PC-9 (cell line): Measurements from ENCODE around the gene PDPK1. TPM values are rescaled to one million over a fixed set of nuclear protein-coding genes. Genes with fewer than 3 reads are reported as not detected.

Source experiments
- BruUV-seq: library from RNA; stranded (reverse); fragments of 400-500 nt; replicated peaks from 2 replicates; lab custom pipeline; 2021; lab: Mats Ljungman, UMichigan
- CTCF ChIA-PET: fragments of 300-600 bp; sonication (Branson Sonifier 250); formaldehyde crosslinking; loops from one replicate; lab custom pipeline; 2022; ENCODE audit warnings: antibody characterized with exemption; lab: Charles Lee
- POLR2A ChIA-PET: fragments of 300-600 bp; sonication (Branson Sonifier 250); formaldehyde crosslinking; loops from one replicate; lab custom pipeline; 2022; ENCODE audit warnings: antibody characterized with exemption; ENCODE audit not compliant: unreplicated experiment; lab: Charles Lee
- DNase-seq, 2 experiments: peaks; one replicate each; pipeline versions ENCODE4 v3.0.0 to v3.0.0-alpha.2; 2015 to 2022; ENCODE audit warnings: mixed read lengths in 1 of 2
- H2AFZ ChIP-seq: fragments of 200-600 bp; sonication (generic); 2 replicates; pipeline ENCODE4 v1.8.1; 2017; ENCODE audit warnings: antibody characterized with exemption
- H3F3A ChIP-seq: fragments of 200-600 bp; sonication (generic); 2 replicates; pipeline ENCODE4 v1.8.1; 2017; ENCODE audit warnings: antibody characterized with exemption, mild to moderate bottlenecking, low read depth; ENCODE audit not compliant: insufficient read depth
- H3K27ac ChIP-seq: fragments of 200-600 bp; sonication (generic); 2 replicates; pipeline ENCODE4 v1.6.1; 2016; ENCODE audit warnings: mixed run types
- H3K27me3 ChIP-seq: fragments of 200-600 bp; sonication (generic); 2 replicates; pipeline ENCODE4 v1.6.1; 2016; ENCODE audit warnings: low read depth, mixed run types; ENCODE audit not compliant: insufficient read depth
- H3K36me3 ChIP-seq: fragments of 200-600 bp; sonication (generic); 2 replicates; pipeline ENCODE4 v1.6.1; 2016; ENCODE audit warnings: low read depth, mixed run types
- H3K4me1 ChIP-seq: fragments of 200-600 bp; sonication (generic); replicated peaks from 2 replicates; pipeline ENCODE4 v1.6.1; 2016; ENCODE audit warnings: mixed run types; ENCODE audit not compliant: insufficient read depth
- H3K4me2 ChIP-seq: fragments of 200-600 bp; sonication (generic); 2 replicates; pipeline ENCODE4 v1.6.1; 2017; ENCODE audit warnings: mixed run types
- H3K4me3 ChIP-seq: fragments of 200-600 bp; sonication (generic); 2 replicates; pipeline ENCODE4 v1.6.1; 2016; ENCODE audit warnings: mixed run types
- H3K79me2 ChIP-seq: fragments of 200-600 bp; sonication (generic); 2 replicates; pipeline ENCODE4 v1.6.1; 2017; ENCODE audit warnings: low read depth, mixed run types
- H3K9me2 ChIP-seq: fragments of 200-600 bp; sonication (generic); 2 replicates; pipeline ENCODE4 v1.8.1; 2017; ENCODE audit warnings: mild to moderate bottlenecking; ENCODE audit not compliant: insufficient read depth
- H3K9me3 ChIP-seq: fragments of 200-600 bp; sonication (generic); 2 replicates; pipeline ENCODE4 v1.8.1; 2016; ENCODE audit warnings: low read depth; ENCODE audit not compliant: insufficient read depth
- H4K20me1 ChIP-seq: fragments of 200-600 bp; sonication (generic); 2 replicates; pipeline ENCODE4 v1.8.1; 2017; ENCODE audit not compliant: insufficient read depth
- EZH2 ChIP-seq: fragments of 200-600 bp; sonication (generic); IDR thresholded peaks from 2 replicates; pipeline ENCODE4 v1.8.0; 2017; ENCODE audit warnings: antibody characterized with exemption, low read depth
- intact Hi-C: fragments of 100-400 bp; cut with micrococcal nuclease; formaldehyde crosslinking; loops from one replicate; pipeline ENCODE4 v1.10.0; 2022; ENCODE audit not compliant: unreplicated experiment
- total RNA-seq: library from RNA; stranded (reverse); gene quantifications from 2 replicates; pipeline ENCODE4 v1.2.3, GENCODE V29; 2021
- TF ChIP-seq, protein P1 (sequence below): fragments of 200-600 bp; sonication (generic); conservative IDR thresholded peaks from 2 replicates; pipeline ENCODE4 v1.6.1; 2017; ENCODE audit warnings: mixed run types, antibody characterized with exemption, mild to moderate bottlenecking, moderate library complexity

The PDPK1 gene
- total RNA-seq, 1 experiment from 2014 or later: 46.8 TPM

DNA sequence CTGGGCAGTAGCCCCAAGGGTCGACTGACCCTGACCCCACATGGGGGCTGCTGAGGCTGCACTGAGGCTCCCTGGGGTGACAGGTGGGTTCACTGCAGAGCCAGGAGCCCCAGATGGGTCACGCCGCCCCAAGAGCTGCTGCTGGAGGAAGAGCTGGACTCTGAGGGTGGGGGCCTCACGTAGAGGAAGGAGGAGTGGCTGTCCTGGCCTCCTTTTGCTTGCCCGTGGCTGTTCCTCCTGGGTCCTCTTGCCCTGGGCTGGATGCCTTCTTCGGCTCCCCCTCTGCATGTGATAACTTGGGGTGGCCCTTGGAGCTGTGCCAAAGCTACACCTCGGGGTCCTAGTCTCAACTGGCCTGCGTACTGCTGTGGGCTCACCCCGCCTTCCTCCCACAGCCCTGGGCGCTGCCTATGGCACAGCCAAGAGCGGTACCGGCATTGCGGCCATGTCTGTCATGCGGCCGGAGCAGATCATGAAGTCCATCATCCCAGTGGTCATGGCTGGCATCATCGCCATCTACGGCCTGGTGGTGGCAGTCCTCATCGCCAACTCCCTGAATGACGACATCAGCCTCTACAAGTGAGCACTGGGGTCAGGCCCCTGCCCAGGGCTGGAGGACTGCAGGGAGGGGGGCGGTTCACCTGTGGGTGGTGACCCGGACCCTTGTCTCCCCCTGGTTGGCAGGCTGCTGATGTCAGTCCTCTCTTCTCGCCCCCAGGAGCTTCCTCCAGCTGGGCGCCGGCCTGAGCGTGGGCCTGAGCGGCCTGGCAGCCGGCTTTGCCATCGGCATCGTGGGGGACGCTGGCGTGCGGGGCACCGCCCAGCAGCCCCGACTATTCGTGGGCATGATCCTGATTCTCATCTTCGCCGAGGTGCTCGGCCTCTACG is 18.8 kb upstream of the PDPK1 start:
- no peaks in the 10 kb centered on the region for H3K9me2 ChIP-seq
- H3K4me1 ChIP-seq: peaks cover 36% of the 10 kb centered on the region; the same call in 1 of the 2 replicates
- POLR2A ChIA-PET: interaction anchor here (0.6 to 0.8 kb wide), 2 partner anchors 92 to 1771 kb away, joined by 4 to 7 read pairs; no protein-coding TSS in a partner anchor
- no peak for TF ChIP-seq EZH2
- TF ChIP-seq, protein P1, sequence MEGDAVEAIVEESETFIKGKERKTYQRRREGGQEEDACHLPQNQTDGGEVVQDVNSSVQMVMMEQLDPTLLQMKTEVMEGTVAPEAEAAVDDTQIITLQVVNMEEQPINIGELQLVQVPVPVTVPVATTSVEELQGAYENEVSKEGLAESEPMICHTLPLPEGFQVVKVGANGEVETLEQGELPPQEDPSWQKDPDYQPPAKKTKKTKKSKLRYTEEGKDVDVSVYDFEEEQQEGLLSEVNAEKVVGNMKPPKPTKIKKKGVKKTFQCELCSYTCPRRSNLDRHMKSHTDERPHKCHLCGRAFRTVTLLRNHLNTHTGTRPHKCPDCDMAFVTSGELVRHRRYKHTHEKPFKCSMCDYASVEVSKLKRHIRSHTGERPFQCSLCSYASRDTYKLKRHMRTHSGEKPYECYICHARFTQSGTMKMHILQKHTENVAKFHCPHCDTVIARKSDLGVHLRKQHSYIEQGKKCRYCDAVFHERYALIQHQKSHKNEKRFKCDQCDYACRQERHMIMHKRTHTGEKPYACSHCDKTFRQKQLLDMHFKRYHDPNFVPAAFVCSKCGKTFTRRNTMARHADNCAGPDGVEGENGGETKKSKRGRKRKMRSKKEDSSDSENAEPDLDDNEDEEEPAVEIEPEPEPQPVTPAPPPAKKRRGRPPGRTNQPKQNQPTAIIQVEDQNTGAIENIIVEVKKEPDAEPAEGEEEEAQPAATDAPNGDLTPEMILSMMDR: no peak
- H3K27me3 ChIP-seq: no peaks in the 10 kb centered on the region
- no peak overlapping the region for H3K4me3 ChIP-seq
- no TSS peak for BruUV-seq
- H3K27ac ChIP-seq: no peak overlapping the region
- no peaks in the 10 kb centered on the region; the same call in 1 of the 2 replicates for H3K36me3 ChIP-seq
- CTCF ChIA-PET: no interaction called here
- intact Hi-C loops: no loop called here
- peak overlapping the region; percentile 65 for H3K4me2 ChIP-seq
- H3K9me3 ChIP-seq: no peaks in the 10 kb centered on the region
- no peak for DNase-seq
- H3F3A ChIP-seq: peaks cover 33% of the 10 kb centered on the region; the same call in 1 of the 2 replicates
- H3K79me2 ChIP-seq: peaks cover 74% of the 10 kb centered on the region
- no peak overlapping the region for H2AFZ ChIP-seq
- peaks cover 54% of the 10 kb centered on the region for H4K20me1 ChIP-seq

DNA sequence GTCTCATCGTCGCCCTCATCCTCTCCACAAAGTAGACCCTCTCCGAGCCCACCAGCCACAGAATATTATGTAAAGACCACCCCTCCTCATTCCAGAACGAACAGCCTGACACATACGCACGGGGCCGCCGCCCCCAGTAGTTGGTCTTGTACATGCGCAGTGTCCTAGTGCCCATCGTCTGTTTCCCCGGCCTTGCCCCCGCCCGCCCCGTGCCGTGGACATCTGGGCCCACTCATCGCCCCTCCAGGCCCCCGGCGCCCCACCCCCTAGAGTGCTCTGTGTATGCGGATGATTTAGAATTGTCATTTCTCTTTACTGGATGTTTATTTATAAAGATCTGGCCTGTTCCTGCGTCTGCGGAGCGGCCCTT is 18.1 kb upstream of the PDPK1 start:
- no TSS peak for BruUV-seq
- no peak overlapping the region for H2AFZ ChIP-seq

More for the DNA sequence above, 18.1 kb upstream of the PDPK1 start:
- Histone ChIP-seq H3K9me3 (no peaks in the 10 kb centered on the region), H3K9me2 (no peaks in the 10 kb centered on the region), H3K27me3 (no peaks in the 10 kb centered on the region), H3K27ac (no peak overlapping the region), H3K4me1 (peaks cover 36% of the 10 kb centered on the region; the same call in 1 of the 2 replicates), H3K4me2 (peak overlapping the region; percentile 65), H4K20me1 (peaks cover 51% of the 10 kb centered on the region), H3K4me3 (no peak overlapping the region), H3K79me2 (peaks cover 69% of the 10 kb centered on the region), H3F3A (peaks cover 33% of the 10 kb centered on the region; the same call in 1 of the 2 replicates), H3K36me3 (no peaks in the 10 kb centered on the region; the same call in 1 of the 2 replicates)
- intact Hi-C loops: no loop called here
- TF ChIP-seq, protein P1: no peak
- no peak for TF ChIP-seq EZH2
- ChIA-PET CTCF (interaction anchor here (0.6 kb wide), 1 partner anchor 16 kb away, joined by 5 read pairs; no protein-coding TSS in a partner anchor), POLR2A (interaction anchor here (0.6 to 0.8 kb wide), 3 partner anchors 18 to 1771 kb away, joined by 3 to 7 read pairs (median 4); partner anchors contain the start of gene PDPK1)
- DNase-seq: no peak
